Spleen (tissue), 7 donors: Measurements from ENCODE around the gene UCK1.

Source experiments
- POLR2A ChIP-seq, 3 donors: fragments of 450-650 bp; IDR thresholded peaks; one replicate each; pipeline ENCODE4 v1.5.1; 2017; ENCODE audit warnings: antibody characterized with exemption in 3 of 3, mild to moderate bottlenecking in 1 of 3
- TF ChIP-seq, protein P1 (sequence below), 11 experiments: fragments of 200-600 bp in 7 of 11; fragments of 450-650 bp in 4 of 11; sonication (generic) in 4 of 11; IDR thresholded peaks in 8 of 11; conservative IDR thresholded peaks in 3 of 11; 1 replicate in 7 of 11; 2 replicates in 4 of 11; pipeline versions ENCODE4 v1.4.0 to v1.8.0; 2016 to 2021; ENCODE audit warnings: antibody characterized with exemption in 11 of 11, inconsistent platforms in 4 of 11, mild to moderate bottlenecking in 1 of 11
- donor health status: DM: no; HTN: no; CAD: no; lungs with moderate emphysema.
- donor health status: DM: no; HTN: no; CAD: no.
- donor health status: DM: no; HTN: no; CAD: no.

GRCh38 chr9:131495785-131496184 lies 35.3 kb downstream of the UCK1 start:
- TF ChIP-seq POLR2A (IDR thresholded peaks at IDR 0.05), result no peak
- TF ChIP-seq, protein P1, sequence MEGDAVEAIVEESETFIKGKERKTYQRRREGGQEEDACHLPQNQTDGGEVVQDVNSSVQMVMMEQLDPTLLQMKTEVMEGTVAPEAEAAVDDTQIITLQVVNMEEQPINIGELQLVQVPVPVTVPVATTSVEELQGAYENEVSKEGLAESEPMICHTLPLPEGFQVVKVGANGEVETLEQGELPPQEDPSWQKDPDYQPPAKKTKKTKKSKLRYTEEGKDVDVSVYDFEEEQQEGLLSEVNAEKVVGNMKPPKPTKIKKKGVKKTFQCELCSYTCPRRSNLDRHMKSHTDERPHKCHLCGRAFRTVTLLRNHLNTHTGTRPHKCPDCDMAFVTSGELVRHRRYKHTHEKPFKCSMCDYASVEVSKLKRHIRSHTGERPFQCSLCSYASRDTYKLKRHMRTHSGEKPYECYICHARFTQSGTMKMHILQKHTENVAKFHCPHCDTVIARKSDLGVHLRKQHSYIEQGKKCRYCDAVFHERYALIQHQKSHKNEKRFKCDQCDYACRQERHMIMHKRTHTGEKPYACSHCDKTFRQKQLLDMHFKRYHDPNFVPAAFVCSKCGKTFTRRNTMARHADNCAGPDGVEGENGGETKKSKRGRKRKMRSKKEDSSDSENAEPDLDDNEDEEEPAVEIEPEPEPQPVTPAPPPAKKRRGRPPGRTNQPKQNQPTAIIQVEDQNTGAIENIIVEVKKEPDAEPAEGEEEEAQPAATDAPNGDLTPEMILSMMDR (IDR thresholded peaks at IDR 0.05 in 8 of 11, conservative IDR thresholded peaks at IDR 0.05 in 3 of 11), result no peak
